Fibroblast of mammary gland (primary cell): Measurements from ENCODE around the gene DOK4.

Source experiments
- DNase-seq: peaks from one replicate; pipeline ENCODE4 v3.0.0-alpha.2; 2010; ENCODE audit warnings: low read depth
- H3K4me3 ChIP-seq: 2 replicates; pipeline ENCODE4 v1.5.1; 2011; ENCODE audit warnings: low read depth, mild to moderate bottlenecking, low read length, moderate library complexity; ENCODE audit not compliant: control insufficient read depth
- TF ChIP-seq, protein P1 (sequence below): conservative IDR thresholded peaks from 2 replicates; pipeline ENCODE4 v1.5.1; 2011; ENCODE audit warnings: low read depth, low read length, inconsistent platforms; ENCODE audit not compliant: control insufficient read depth, insufficient read depth

Gene DOK4

DNA sequence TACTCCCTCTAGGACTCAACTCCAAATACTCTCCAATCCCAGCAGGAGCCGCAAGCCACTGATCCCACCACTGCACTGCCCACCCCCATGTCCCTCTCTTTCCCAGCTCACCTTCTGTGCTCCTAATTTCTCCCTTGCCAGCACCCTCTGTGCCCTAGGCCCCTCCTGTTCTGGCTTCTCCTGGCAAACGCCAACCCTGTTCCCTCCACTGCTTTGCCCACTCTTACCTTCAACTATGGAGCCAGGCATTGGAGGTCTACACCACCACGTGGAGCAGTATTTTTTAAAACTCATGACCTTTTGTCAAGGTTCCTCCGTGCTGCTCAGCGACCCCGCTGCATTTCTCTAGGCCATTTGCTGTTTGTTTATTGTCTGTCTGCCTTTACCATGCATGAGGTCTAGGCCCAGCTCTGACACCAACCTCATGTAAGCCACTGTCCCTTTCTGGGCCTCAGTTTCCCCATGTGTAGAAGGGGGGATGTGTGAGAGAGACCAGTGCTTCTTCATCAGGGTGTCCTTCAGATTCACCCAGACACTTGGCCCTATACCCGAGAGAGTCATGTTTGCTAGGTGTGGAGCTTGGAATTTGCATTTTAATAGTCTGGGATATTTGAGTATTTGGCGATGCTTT, 45.5 kb upstream of the DOK4 start:
- no peak overlapping the region for H3K4me3 ChIP-seq
- DNase-seq, result no peak
- TF ChIP-seq, protein P1, sequence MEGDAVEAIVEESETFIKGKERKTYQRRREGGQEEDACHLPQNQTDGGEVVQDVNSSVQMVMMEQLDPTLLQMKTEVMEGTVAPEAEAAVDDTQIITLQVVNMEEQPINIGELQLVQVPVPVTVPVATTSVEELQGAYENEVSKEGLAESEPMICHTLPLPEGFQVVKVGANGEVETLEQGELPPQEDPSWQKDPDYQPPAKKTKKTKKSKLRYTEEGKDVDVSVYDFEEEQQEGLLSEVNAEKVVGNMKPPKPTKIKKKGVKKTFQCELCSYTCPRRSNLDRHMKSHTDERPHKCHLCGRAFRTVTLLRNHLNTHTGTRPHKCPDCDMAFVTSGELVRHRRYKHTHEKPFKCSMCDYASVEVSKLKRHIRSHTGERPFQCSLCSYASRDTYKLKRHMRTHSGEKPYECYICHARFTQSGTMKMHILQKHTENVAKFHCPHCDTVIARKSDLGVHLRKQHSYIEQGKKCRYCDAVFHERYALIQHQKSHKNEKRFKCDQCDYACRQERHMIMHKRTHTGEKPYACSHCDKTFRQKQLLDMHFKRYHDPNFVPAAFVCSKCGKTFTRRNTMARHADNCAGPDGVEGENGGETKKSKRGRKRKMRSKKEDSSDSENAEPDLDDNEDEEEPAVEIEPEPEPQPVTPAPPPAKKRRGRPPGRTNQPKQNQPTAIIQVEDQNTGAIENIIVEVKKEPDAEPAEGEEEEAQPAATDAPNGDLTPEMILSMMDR, result no peak

DNA sequence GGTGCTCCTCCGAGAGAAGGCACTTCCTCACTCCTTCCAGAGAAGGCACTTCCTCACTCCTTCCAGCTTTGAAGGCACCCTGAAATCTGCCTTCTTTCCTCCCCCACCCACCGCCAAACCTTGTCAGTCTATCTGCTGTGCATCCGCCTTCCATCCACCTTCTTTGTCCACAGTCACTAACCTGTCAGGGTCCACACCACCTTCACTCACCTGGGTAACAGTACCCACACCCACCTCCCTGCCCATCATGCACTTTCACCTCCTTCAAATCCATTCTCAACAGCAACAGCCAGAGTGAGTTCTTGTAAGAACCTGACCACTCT, 44.9 kb upstream of the DOK4 start:
- no peak for DNase-seq
- H3K4me3 ChIP-seq, result no peak overlapping the region
- TF ChIP-seq, protein P1, result no peak

DNA sequence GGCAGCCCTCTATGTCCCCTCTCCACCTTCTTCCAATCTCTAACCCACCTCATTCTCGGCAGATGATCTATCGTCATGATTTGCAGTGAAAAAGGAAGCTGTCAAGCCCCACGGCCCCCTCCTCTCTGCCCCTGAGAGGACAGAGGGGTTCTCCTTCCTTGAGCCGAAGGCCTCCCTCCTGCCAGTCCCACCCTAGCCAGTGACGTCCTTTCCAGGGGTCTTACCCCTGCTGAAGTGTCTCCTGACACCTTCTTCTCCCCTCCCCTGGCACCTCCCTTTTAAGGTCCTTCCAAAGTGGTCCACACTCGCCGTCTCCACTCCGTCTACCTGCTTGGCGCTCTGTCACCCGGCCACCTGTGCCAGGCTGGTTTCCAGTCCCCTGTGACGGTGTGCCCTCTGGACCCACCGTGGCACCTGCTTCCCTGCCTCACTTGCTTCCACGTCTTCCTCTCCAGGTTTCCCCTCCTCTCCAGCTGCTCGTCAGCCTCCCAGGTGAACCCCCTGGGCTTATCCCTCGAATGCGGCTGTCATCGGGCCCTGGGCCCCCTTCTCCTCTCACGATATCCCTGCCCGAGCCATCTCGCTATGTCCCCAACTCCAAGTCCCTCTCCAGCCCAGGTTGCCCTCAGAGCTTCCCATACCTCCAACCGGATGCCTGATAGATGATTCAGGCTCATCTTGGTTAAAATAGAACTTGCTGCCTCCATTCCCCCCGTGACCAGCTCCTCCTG, 44.4 kb upstream of the DOK4 start:
- DNase-seq, result no peak
- H3K4me3 ChIP-seq, result no peak overlapping the region
- TF ChIP-seq, protein P1, result no peak

DNA sequence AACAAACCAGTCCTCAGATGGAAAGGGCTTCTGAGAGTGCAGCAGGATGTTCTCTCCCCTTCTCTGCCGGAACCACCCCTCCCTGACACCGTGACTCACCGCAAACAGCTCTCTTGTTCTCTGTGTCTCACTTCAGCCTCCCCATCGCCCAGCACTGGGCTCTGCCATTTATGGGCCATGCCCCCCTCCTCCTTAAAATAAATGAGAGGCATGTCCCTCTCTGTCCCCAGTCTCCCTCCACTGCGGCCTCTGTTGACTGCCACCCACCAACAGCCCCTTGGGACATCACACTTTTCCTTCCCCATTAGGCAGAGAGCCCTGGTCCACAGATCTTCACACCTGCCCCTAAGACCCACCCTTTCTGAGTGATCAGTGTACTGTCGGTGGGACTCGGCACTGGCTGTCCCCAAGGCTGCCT, 43.8 kb upstream of the DOK4 start:
- H3K4me3 ChIP-seq, result no peak overlapping the region
- DNase-seq, result peak; percentile 48
- TF ChIP-seq, protein P1, result no peak

DNA sequence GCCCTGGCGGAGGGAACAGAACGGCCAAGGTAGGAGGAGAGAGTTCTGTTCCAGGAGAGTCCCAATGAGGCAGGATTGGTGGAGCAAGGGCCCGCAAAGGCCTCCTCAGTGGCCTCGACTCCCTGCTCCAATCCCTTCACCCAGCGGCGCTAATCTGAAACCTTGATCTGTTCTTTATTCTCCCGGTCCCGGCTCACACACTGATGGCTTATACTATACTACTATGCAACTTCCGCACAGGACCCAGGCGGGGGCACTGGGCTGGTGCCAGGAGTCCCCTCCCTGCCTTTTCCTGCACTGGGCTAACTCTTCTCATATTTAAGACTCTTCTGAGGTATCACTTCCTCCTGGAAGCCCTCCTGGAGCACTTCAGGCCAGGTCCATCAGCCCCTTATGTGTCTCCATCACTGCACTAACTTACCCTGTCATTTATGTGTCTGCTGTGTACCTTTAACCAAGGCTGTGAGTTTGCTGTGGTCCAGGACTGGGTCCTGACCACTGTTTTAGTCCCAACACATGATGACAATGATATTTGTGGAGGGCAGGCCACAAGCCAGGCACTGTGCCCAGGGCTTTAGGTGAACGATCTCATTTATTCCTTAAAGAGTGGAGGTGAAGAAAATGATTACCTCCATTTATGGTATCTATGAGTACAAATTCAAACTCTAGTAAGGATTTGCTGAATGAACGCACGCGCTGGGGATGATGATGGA, 43.3 kb upstream of the DOK4 start:
- no peak for DNase-seq
- H3K4me3 ChIP-seq, result no peak overlapping the region
- TF ChIP-seq, protein P1, result no peak

DNA sequence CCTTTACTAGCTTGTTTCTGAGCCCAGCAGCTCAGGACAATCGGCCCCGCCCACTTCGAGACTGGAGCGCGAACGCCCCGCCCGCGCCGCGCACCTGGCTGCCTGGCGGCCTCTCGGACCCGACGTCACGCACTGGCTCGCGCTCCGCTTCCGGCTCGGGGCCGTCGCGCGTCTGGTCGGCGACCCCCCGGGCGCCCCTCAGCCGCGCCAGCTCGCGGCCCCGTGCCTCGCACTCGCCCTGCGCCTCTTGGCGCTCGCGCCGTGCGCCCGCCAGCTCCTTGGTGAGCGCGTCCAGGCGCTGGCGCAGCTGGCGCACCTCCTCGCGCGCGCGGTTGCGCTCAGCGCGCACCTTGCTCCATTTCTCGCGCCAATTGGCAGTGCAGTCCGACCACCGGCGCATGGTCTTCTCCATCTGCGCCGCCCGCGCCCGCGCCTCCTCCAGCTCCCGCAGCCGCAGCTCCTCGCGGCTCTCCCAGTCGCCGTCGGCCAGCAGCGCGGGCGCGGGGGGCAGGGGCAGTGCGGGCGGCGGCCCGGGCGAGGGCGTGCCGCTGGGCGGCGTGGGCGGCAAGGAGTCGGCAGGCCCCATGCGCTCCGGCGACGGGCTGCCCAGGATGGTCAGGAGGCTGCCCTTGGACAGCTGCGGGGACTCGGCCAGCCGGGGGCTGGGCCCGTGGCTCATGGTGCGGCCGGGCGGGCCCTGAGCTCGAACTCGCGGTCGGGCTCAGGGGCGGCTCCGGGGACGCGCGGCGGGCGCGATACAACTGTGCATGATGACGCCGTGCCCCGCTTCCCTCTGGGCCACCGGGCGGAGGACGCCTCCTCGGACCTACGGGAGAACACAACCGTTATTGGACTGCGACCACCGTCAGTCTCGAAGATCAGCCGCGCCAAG, 42.5 kb upstream of the DOK4 start:
- TF ChIP-seq, protein P1, result no peak
- no peak for DNase-seq
- H3K4me3 ChIP-seq, result no peak overlapping the region
